SK-N-MC (cell line): ENCODE measurements around the gene OPN1LW.
"Not testable (repeated sequence)": the region's sequence is repeated elsewhere in the genome, so short reads cannot be mapped to it uniquely, and the experiment has no call there.

Source experiments
- EZH2 ChIP-seq: fragments of 200-600 bp; sonication (generic); IDR thresholded peaks from one replicate; pipeline ENCODE4 v1.6.1; 2017; ENCODE audit warnings: antibody characterized with exemption
- FOXP2 ChIP-seq: optimal IDR thresholded peaks from 2 replicates; pipeline ENCODE3; 2011; ENCODE audit warnings: mild to moderate bottlenecking, moderate library complexity; ENCODE audit not compliant: insufficient read depth; ENCODE audit errors: extremely low read length, control extremely low read depth
- POLR2AphosphoS5 ChIP-seq: IDR thresholded peaks from 2 replicates; pipeline ENCODE4 v1.6.1; 2012; ENCODE audit warnings: mild to moderate bottlenecking, low read depth, low read length, borderline replicate concordance

GRCh38 chrX:154174356-154174755 lies 30.3 kb downstream of the OPN1LW start:
- not testable (repeated sequence) for TF ChIP-seq EZH2, POLR2AphosphoS5, FOXP2
